Vagina (tissue), 2 donors: ENCODE results near the gene EEIG2. TPM values are rescaled to one million over a fixed set of nuclear protein-coding genes. Genes with fewer than 3 reads are reported as not detected.
"Not testable (repeated sequence)": the region's sequence is repeated elsewhere in the genome, so short reads cannot be mapped to it uniquely, and the experiment has no call there.

Experiments used
- DNase-seq, 2 donors: peaks; one replicate each; pipeline ENCODE4 v3.0.0-alpha.2; 2017; ENCODE audit errors: extremely low spot score in 2 of 2
- H3K27ac ChIP-seq: fragments of 200-600 bp; sonication (generic); one replicate; pipeline ENCODE4 v1.5.1; 2019
- H3K27me3 ChIP-seq: fragments of 200-600 bp; sonication (generic); one replicate; pipeline ENCODE4 v1.5.1; 2019
- H3K36me3 ChIP-seq, 2 donors: fragments of 200-600 bp; sonication (generic); one replicate each; pipeline ENCODE4 v1.5.1; 2017 to 2019
- H3K4me1 ChIP-seq: fragments of 200-600 bp; sonication (generic); one replicate; pipeline ENCODE4 v1.5.1; 2019
- H3K4me3 ChIP-seq, 2 donors: fragments of 200-600 bp; sonication (generic); 1 replicate in 1 of 2; 2 replicates in 1 of 2; pipeline ENCODE4 v1.5.1; 2016 to 2019
- H3K9me3 ChIP-seq: fragments of 200-600 bp; sonication (generic); one replicate; pipeline ENCODE4 v1.5.1; 2019
- CTCF ChIP-seq, 3 experiments: fragments of 450-650 bp in 2 of 3; fragments of 200-600 bp in 1 of 3; sonication (generic) in 1 of 3; IDR thresholded peaks; one replicate each; pipeline ENCODE4 v1.5.1; 2017 to 2019; ENCODE audit warnings: antibody characterized with exemption in 3 of 3, mild to moderate bottlenecking in 2 of 3, moderate library complexity in 2 of 3
- POLR2A ChIP-seq, 2 donors: fragments of 450-650 bp; IDR thresholded peaks; one replicate each; pipeline ENCODE4 v1.6.1; 2017; ENCODE audit warnings: antibody characterized with exemption in 2 of 2, mild to moderate bottlenecking in 2 of 2, moderate library complexity in 2 of 2
- POLR2AphosphoS5 ChIP-seq, 2 donors: sonication (generic); formaldehyde crosslinking; IDR thresholded peaks; one replicate each; pipeline ENCODE4 v1.9.0; 2017; ENCODE audit warnings: antibody characterized with exemption in 2 of 2, mild to moderate bottlenecking in 2 of 2, low read depth in 1 of 2; ENCODE audit not compliant: insufficient read depth in 1 of 2
- intact Hi-C: fragments of 100-400 bp; cut with DNase I; formaldehyde crosslinking; loops from one replicate; pipeline ENCODE4 v1.15.1; 2023
- total RNA-seq: library from RNA; depleted of rRNA; stranded (reverse); fragments of >200 nt; gene quantifications from one replicate; pipeline ENCODE4 v1.2.3, GENCODE V29; 2016

Gene EEIG2
- total RNA-seq, 1 donor from 2014 or later: 11.5 TPM

DNA sequence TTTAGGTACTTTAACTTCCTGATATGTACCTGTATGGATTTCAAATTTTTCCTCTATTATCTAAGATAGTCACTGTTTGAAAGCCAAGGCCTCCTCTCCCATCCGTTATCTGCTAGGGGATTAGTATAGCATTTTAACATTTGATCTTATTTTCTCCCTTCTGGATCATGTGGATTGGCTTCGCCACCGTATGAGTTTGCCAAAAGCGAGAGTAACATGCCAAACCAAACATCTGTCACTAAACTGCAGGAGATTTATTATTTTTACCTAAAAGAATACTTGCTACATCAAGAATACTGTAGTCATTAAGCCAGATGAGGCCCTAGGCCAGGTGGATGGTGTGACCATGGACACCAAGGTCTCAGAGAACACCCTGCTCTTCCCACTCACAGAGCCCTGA lies 28.5 kb upstream of the EEIG2 start:
- no peaks in the 10 kb centered on the region for H3K9me3 ChIP-seq
- H3K27me3 ChIP-seq: no peaks in the 10 kb centered on the region
- TF ChIP-seq CTCF (IDR thresholded peaks at IDR 0.05) (no peak), POLR2AphosphoS5 (IDR thresholded peaks at IDR 0.05; ENCODE audit: insufficient read depth in 1 of 2, low read depth in 1 of 2) (no peak), POLR2A (IDR thresholded peaks at IDR 0.05) (no peak)
- intact Hi-C loops: no loop called here
- no peaks in the 10 kb centered on the region for H3K4me1 ChIP-seq
- no peak for DNase-seq
- no peak overlapping the region for H3K27ac ChIP-seq
- H3K4me3 ChIP-seq: no peak overlapping the region
- H3K36me3 ChIP-seq: no peaks in the 10 kb centered on the region

DNA sequence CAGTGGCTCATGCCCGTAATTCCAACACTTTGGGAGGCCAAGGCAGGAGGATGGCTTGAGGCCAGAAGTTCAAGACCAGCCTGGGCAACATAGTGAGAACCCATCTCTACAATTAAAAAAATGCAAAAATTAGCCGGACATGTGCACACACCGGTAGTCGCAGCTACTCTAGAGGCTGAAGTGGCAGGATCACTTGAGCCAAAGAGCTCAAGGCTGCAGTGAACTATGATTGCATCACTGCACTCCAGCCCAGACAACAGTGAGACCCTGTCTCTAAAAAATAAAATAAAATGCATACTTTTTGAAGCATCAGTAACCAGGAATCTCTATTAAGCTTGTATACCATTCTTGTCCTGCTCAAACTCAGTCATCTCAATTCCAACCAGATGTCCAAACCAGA lies 27.2 kb upstream of the EEIG2 start:
- Histone ChIP-seq H3K9me3 (no peaks in the 10 kb centered on the region), H3K4me3 (no peak overlapping the region), H3K27ac (no peak overlapping the region), H3K4me1 (no peaks in the 10 kb centered on the region), H3K27me3 (no peaks in the 10 kb centered on the region), H3K36me3 (no peaks in the 10 kb centered on the region)
- DNase-seq: no peak
- intact Hi-C loops: no loop called here
- no peak for TF ChIP-seq CTCF (IDR thresholded peaks at IDR 0.05)
- no peak for TF ChIP-seq POLR2A (IDR thresholded peaks at IDR 0.05)
- TF ChIP-seq POLR2AphosphoS5 (IDR thresholded peaks at IDR 0.05; ENCODE audit: insufficient read depth in 1 of 2, low read depth in 1 of 2): no peak

- Histone ChIP-seq H3K4me1 (no peaks in the 10 kb centered on the region), H3K4me3 (no peak overlapping the region), H3K9me3 (no peaks in the 10 kb centered on the region), H3K27ac (no peak overlapping the region), H3K27me3 (no peaks in the 10 kb centered on the region), H3K36me3 (no peaks in the 10 kb centered on the region)
- intact Hi-C loops: no loop called here
- DNase-seq: no peak
- no peak for TF ChIP-seq CTCF (IDR thresholded peaks at IDR 0.05)
Measured at GRCh38 chr1:108533351-108534083, 26.4 kb upstream of the EEIG2 start.

DNA sequence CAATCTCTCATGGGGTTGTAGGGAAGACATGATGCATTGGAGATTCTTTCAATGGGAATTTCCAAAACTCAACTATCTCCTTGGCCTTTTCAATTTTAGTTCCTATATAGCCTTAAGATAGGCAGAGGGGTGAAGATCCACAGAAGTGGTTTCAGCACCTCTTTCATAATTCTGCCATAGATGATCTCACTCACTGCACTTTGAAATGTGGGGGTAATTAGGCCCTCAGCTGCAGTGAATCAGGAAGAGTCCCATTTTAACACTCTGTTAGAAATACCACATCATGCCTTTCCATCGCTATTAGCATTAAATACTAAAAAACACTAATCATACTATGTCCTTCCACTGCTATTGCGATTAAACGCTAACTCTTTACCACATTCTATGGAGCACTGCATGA lies 25.1 kb upstream of the EEIG2 start:
- H3K27me3 ChIP-seq: no peaks in the 10 kb centered on the region
- H3K36me3 ChIP-seq: no peaks in the 10 kb centered on the region
- no peak overlapping the region for H3K27ac ChIP-seq
- no peak overlapping the region for H3K4me3 ChIP-seq
- DNase-seq: no peak
- no peaks in the 10 kb centered on the region for H3K9me3 ChIP-seq
- no peaks in the 10 kb centered on the region for H3K4me1 ChIP-seq
- intact Hi-C loops: no loop called here
- no peak for TF ChIP-seq POLR2A (IDR thresholded peaks at IDR 0.05)
- TF ChIP-seq CTCF (IDR thresholded peaks at IDR 0.05): no peak

- H3K36me3 ChIP-seq, H3K9me3 ChIP-seq, H3K4me3 ChIP-seq, DNase-seq, intact Hi-C loops, H3K27me3 ChIP-seq, H3K27ac ChIP-seq, H3K4me1 ChIP-seq: not testable (repeated sequence)
Measured at GRCh38 chr1:108535315-108535897, 24.5 kb upstream of the EEIG2 start.

GRCh38 chr1:108536021-108536420 lies 23.9 kb upstream of the EEIG2 start:
- H3K9me3 ChIP-seq, intact Hi-C loops, H3K4me1 ChIP-seq, H3K27ac ChIP-seq, DNase-seq, H3K27me3 ChIP-seq, H3K36me3 ChIP-seq, H3K4me3 ChIP-seq: not testable (repeated sequence)

DNA sequence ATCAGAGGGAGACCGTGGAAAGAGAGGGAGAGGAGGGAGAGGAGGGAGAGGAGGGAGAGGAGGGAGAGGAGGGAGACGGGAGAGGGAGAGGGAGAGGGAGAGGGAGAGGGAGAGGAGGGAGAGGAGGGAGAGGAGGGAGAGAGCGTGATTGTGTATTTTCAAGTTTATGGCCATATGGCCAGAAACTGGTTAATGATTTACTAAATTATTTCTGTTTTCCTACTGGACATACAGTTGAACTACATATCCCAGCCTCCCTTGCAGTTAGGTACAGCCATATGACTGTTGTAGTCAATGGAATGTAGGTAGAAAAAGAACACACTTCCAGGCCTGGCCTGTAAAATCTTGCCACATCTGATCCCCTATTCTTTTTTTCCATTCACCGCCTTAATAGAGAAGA lies 23.1 kb upstream of the EEIG2 start:
- intact Hi-C loops, H3K4me3 ChIP-seq, H3K9me3 ChIP-seq, H3K27ac ChIP-seq, H3K36me3 ChIP-seq, H3K27me3 ChIP-seq, DNase-seq, H3K4me1 ChIP-seq: not testable (repeated sequence)
